Activated T-helper 1 cell treated with Interleukin-2 at 50 U/mL for 16 hours (primary cell): ENCODE results near the gene OCEL1.

Experiments
- DNase-seq: peaks from one replicate; pipeline ENCODE4 v3.0.0-alpha.2; 2020; ENCODE audit warnings: low read depth

The OCEL1 gene

GRCh38 chr19:17240062-17240752 lies 14.2 kb downstream of the OCEL1 start:
- DNase-seq, result no peak

- no peak for DNase-seq
These were observed 14.9 kb downstream of the OCEL1 start for GRCh38 chr19:17240826-17241399.

DNA sequence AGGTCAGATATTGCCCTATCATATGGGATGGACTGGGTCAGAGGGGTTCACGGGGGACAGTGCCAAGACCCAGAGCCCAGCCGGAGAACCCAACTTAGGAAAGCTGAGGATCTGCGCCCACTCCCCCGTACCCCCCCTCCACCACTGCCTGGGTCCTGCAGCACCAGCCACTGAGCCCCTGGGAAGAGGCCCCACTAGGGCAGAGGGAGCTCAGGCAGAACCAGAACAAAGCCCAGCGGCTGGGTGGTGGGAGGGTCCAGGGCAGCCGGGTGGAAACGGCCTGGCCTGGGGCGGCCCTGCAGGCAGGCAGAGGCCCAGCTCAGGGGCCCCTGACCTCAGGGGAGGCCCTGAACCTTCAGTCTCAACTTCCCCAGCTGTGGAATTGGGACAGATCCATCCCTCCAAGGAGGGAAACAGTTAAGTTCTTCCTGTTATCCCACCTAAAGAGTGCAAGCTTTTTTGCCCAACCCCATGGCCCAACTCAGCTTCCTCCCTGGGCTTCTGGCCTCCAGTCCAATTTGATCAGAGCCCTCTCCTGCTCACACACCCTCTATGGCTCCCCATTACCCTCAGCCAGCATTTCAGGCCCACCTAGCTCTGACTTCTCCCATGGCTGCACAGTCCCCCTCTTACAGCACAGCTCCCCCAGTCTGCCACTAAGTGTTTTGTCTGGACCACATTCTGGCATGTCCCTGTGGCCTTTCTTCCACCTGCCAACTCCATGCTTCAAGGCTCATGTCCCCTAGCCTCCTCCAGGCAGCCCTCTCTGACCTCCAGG lies 16.6 kb downstream of the OCEL1 start:
- no peak for DNase-seq

GRCh38 chr19:17243211-17243829 lies 17.3 kb downstream of the OCEL1 start:
- no peak for DNase-seq

DNA sequence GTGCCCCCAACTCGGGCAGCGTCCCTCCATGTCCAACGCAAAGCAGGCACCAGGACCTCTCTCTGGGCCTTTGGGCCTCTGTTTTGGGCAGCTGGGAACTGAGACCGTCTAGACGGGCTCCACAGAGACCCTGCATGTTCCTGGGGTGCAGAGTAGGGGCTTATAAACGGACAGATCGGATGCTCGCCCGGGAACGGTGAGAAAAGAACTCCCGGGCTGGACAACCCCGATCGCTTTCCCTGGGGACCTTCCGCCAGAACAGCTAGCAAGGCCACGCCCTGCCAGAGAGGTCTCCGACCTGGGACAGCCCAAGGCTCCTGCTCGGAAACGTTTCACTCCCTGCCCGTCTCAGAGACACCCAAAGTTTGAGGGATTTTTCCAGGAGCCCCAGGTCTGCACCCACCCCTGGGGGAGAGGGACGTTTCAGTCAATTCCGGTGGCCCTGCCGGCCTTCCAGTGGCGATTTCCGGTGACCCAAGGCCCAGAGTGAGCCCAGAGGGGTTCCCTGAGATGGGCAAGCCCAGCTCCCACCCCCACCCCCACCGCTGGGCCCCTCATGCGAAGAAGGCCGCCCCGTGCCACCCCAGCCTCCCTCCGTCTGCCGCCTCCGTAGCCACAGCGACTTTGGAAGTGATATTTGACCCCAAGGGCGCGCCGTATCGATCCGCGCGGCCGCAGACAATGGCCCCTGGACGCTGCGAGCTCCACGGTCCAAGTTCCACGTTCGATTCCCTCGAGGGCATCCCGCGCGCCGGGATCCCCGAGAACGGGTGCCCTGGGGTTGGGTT lies 18.0 kb downstream of the OCEL1 start:
- no peak for DNase-seq

DNA sequence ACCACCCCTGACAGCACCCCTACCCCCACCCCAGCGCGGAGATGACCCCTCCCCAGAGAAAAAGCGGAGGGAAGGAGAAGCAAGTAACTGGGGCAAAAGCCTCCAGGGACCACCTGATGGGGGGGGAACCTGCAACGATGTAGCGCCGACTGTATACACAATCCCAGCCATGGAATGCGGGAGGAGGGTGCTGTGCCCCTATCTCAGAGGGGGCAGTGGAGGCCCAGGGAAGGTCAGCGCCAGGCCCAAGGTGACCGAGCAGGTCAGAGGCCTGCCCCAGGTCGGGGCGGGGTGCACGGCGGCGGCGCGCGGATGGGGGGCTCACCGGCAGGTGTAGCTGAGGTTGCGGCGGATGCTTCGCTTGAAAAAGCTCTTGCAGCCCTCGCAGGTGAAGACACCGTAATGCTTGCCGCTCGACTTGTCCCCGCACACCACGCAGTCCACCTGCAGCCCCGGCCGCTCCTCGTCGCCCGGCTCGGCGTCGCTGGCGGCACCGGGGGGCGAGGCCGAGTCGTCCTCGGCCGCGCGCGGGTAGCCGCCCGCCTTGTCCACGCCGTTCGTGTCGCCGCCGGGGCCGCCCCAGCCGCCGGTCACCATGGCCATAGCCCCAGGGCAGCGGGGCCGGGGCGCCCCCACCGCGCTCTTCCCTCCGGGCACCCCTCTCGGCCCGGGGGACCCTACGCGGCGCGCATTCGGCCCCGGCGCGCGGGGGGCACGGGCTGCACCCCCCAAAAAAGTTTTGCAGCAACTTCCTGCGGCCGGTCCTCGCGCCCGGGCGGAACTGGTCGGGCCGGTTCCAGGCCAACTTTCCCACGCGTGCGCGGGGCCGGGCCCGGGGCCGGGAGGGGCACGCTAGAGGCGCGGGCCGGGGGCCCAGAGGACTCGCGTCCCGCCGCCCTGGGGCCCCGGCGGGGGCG lies 18.9 kb downstream of the OCEL1 start:
- DNase-seq, result no peak

- no peak for DNase-seq
These were observed 19.5 kb downstream of the OCEL1 start, which contains the start of gene NR2F6 for GRCh38 chr19:17245535-17245984. NR2F6 (minus strand) TSS chr19:17245919; CDS start chr19:17245220, 699 bp downstream.

DNA sequence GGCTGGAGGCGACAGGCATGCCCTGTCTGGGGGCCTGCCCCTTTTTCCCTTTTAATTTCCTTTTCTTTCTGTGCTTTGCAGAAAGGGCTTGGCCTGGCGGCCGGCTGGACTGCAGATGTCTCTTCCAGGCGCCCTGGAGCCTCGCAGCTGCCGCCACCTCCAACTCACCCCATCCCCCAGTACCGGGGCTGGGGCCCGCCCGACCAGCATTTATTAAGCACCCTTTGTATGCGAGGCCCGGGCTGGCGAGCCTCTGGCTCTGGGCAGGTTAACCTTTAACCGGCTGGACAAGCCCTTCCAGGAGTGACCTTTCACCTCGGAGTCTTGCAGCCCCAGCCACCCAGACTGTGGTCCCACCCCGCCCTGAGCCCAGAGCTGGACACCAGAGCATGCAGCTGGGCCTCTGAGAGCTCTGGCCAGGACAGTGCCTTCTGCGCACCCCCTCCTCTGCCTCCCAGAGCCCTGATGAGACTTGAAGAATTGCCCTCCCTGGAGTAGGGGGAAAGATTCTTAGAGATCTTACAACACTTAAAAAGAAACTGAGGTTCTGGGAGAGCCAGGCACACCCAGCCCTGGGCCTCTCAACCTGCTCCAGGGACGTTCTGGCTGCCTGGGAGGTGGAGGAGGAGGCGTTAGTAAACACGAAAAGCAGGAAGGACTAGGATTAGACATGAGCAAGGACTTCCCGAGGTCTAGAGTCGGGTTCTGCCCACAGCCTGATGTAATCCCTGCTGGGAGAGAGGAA lies 20.8 kb downstream of the OCEL1 start:
- DNase-seq, result no peak

- no peak for DNase-seq
These were observed 22.2 kb downstream of the OCEL1 start for GRCh38 chr19:17248011-17248776.

DNA sequence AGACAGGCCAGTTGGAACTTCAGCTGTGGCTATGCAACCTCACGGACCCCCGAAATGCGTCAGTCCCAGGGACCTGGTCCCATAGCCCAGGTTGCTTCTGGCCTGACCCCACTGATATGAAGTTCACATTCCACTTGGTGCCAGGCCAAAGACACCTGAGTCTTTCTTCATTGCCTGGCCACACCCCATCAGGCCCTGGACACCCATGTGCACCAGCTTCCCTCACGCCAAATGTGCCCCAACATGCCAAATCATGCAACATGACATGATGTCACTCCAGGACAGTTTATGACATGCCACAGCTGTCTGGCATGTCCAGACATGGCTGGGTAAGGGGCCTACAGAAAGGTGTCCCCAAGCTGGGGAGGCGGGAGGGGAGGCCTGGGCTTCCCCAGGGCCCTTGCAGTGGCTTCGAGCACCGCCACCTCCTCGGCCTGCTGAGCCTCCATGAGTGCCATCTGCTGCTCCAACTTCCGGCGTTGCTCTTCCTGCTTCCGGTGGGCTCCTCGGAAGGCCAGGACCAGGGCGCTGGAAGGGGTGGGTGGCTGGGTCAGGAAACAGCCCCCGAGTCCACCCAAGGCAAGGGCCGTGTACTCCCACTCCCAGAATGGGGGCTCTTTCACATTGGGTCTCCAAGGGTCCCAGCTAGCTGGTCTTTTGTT lies 24.0 kb downstream of the OCEL1 start:
- no peak for DNase-seq

- no peak for DNase-seq
These were observed 28.6 kb downstream of the OCEL1 start for GRCh38 chr19:17254636-17255035.

DNA sequence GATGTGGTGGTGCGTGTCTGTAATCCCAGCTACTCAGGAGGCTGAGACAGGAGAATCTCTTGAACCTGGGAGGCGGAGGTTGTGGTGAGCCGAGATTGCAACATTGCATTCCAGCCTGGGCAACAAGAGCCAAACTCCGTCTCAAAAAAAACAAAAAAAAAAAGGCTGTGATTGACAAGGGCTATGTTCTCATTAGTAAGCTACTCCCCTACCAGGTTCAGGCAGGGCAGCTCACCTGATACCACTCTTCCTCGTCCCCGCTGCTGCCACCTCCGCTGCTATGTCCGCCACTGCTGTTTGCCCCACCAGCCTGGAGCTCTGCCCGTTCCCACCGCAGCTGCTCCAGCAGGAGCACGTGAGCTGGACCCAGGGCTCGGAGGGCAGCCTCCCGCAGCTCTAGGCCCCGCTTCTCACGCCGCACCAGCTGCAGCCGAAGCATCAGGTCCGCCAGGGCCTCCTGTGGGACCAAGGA lies 29.2 kb downstream of the OCEL1 start:
- no peak for DNase-seq

DNA sequence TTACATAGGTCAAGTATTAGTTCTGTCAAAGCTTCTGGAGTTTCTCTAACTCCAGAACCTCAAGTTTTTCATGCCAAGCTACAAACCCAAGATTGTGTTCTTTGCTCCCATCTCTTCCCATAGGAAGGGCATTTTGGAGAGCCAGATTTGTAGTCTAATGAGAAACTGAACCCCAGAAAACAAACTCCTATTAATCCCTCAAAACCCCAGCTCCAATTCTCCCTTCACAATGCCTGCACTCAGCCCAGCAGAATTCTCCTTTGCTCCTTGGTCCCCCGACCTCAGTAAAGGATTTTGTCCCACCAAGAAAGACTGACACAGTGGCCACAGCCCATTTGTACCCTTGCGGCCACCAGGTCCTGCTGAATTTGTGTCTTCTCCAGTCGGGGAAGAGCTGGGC lies 30.1 kb downstream of the OCEL1 start:
- no peak for DNase-seq

DNA sequence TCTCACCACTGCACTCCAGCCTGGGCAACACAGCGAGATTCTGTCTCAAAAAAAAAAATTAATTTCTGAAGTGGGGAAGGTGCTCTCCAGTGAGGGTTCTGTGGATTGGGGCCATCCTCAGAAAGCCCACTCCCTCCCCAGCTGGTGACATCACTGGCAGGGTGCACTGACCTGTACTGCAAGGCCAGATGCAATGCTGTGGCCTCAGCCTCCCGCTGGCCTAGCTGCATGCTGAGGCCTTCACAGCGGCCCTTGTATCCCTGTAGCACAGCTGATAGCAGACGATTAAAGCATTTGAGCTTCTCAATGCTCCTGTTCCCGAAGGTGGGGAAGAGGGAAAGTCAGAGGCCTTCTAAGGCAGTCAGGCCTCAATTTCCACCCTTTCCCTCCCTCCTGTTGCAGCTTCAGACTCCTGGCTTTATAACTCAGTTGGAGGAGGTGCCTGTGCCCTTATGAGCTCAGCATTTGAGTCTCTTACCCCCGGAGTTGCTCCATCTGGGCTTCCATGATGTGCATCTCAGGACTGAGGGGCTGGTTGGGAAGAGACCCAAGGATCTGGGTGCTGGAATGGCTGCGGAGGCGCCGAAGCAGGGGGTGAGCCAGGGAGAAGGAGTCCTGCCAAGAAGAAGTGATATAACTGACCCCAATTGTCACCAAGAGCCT lies 33.2 kb downstream of the OCEL1 start:
- no peak for DNase-seq

DNA sequence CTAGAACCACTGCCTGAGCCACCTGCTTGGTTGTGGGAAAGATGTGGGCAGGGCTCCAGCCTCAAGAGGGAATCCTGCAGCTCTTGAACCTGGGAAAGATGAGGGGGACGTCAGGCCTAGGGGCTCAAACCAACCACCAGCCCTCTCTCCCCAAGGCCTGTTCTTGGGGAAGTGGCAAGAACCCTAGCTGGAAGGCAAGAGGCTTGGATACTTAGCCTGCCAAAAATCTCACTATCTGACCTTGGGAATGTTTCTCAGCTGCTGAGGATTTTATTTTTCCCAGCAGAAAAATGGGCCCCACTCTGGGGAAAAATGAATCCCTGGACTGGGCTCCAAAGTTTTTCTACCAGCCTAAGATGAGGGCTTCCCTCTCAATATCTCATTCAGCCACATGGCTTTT lies 33.9 kb downstream of the OCEL1 start:
- DNase-seq, result no peak

DNA sequence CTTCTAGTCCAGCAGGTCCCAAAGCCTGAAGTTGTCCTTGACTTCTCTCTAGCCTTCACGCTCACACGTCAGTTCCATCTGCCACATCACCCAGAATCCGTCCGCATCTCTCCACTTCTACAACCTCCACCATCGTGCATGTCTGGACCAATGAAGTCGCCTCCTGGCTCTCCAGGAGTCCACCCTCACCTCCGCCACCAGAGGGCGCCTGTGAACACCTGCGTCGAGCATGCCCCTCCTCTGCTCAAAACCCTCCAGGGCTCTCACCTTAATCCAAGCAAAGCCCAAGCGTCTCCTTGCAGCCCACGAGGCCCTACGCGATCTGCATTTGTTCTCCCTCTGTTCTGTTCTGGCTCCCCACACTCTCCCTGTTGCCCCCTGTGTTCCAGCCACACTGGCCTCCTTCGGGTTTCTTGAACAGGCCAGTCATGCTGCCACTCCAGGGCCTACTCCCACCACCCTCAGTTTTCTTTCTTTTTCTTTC lies 34.9 kb downstream of the OCEL1 start:
- DNase-seq, result peak; percentile 81

- DNase-seq, result no peak
These were observed 36.5 kb downstream of the OCEL1 start for GRCh38 chr19:17262557-17262956.
